Ovary (tissue), 9 donors: ENCODE data around the gene PFKP. TPM values are rescaled to one million over a fixed set of nuclear protein-coding genes. Genes with fewer than 3 reads are reported as not detected.

ENCODE experiments used
- DNase-seq, 5 donors: peaks; one replicate each; pipeline ENCODE4 v3.0.0-alpha.2; 2019 to 2020
- H3K27ac ChIP-seq, 2 donors: fragments of 200-600 bp; one replicate each; pipeline versions ENCODE4 v1.5.1 to v1.8.0; 2019 to 2022
- H3K27me3 ChIP-seq: fragments of 200-600 bp; one replicate; pipeline ENCODE4 v1.8.0; 2022
- H3K36me3 ChIP-seq: fragments of 200-600 bp; sonication (generic); one replicate; pipeline ENCODE4 v1.5.1; 2019
- H3K4me1 ChIP-seq: one replicate; pipeline ENCODE4 v1.8.1; 2013; ENCODE audit warnings: mild to moderate bottlenecking, moderate library complexity; ENCODE audit not compliant: insufficient read depth
- H3K4me3 ChIP-seq: fragments of 200-600 bp; sonication (generic); one replicate; pipeline ENCODE4 v1.5.1; 2017
- H3K9me3 ChIP-seq, 2 donors: fragments of 200-600 bp in 1 of 2; sonication (generic) in 1 of 2; one replicate each; pipeline versions ENCODE4 v1.5.1 to v1.8.1; 2013 to 2019; ENCODE audit warnings: mild to moderate bottlenecking in 1 of 2, moderate library complexity in 1 of 2
- EP300 ChIP-seq: sonication (generic); formaldehyde crosslinking; IDR thresholded peaks from one replicate; pipeline ENCODE4 v1.6.1; 2017; ENCODE audit warnings: antibody characterized with exemption
- POLR2A ChIP-seq: fragments of 450-650 bp; IDR thresholded peaks from one replicate; pipeline ENCODE4 v1.6.1; 2017; ENCODE audit warnings: antibody characterized with exemption, mild to moderate bottlenecking, moderate library complexity
- WGBS, 3 donors: extraction: QIAGEN DNeasy Blood & Tissue Kit in 1 of 3; methylation state at CpG; one replicate each; pipeline versions ENCODE4 v1.1.5 to v1.1.7; 2013 to 2017; 5-methylcytosine and 5-hydroxymethylcytosine counted together
- intact Hi-C, 4 donors: fragments of 100-400 bp; cut with DNase I; formaldehyde crosslinking; loops; one replicate each; pipeline versions ENCODE4 v1.11.0 to v1.15.1; 2022 to 2023
- polyA plus RNA-seq, 2 donors: library from polyadenylated mRNA; stranded (reverse); fragments of 200-250 nt in 1 of 2; fragments of 350-450 nt in 1 of 2; fragmentation: Illumina TruSeq in 1 of 2; extraction: RNeasy Lipid Tissue Mini Kit (QIAGEN cat#74804) in 1 of 2; gene quantifications; one replicate each; pipeline ENCODE4 v1.2.3, GENCODE V29; 2013 to 2014
- total RNA-seq, 7 donors: library from RNA; depleted of rRNA in 2 of 7; stranded (reverse); fragments of >200 nt in 2 of 7; fragmentation: NEBNext Ultra II Directional in 3 of 7; extraction: Animal tissue kit (Norgen Biotek cat#: 25700) in 3 of 7; gene quantifications; one replicate each; pipeline versions ENCODE4 v1.1.0 to v1.2.4, GENCODE V29; 2016 to 2023
- TF ChIP-seq, protein P1 (sequence below), 3 donors: fragments of 450-650 bp in 2 of 3; fragments of 200-600 bp in 1 of 3; IDR thresholded peaks; one replicate each; pipeline versions ENCODE4 v1.5.1 to v1.8.0; 2016 to 2022; ENCODE audit warnings: antibody characterized with exemption in 3 of 3, mild to moderate bottlenecking in 1 of 3
- donor health status: DM: no; HTN: no; CAD: no; lungs with moderate emphysema.
- donor health status: DM: no; HTN: no; CAD: no.
- donor health status: Bipolar disorder and iron deficiency.
- donor health status: DM: yes; HTN: yes; CAD: no.
- donor health status: DM: no; HTN: no; CAD: no.
- donor health status: DM: yes; HTN: yes; CAD: no.

PFKP gene
- total and polyA plus RNA-seq, 9 donors: 12.4 to 74.9 (median 23.1) TPM

GRCh38 chr10:3090914-3091787 is 23.8 kb downstream of the PFKP start:
- Histone ChIP-seq H3K27ac (no peak overlapping the region), H3K27me3 (no peaks in the 10 kb centered on the region), H3K36me3 (no peaks in the 10 kb centered on the region), H3K9me3 (no peaks in the 10 kb centered on the region), H3K4me3 (no peak overlapping the region), H3K4me1 (peaks cover 6% of the 10 kb centered on the region)
- WGBS, 3 donors: 51 to 55% (median 52%) methylated on average over 17 of the region's 17 CpGs
- peak in 1 of 5 donors; percentile 53 for DNase-seq
- TF ChIP-seq EP300 (no peak), POLR2A (no peak)
- TF ChIP-seq, protein P1, sequence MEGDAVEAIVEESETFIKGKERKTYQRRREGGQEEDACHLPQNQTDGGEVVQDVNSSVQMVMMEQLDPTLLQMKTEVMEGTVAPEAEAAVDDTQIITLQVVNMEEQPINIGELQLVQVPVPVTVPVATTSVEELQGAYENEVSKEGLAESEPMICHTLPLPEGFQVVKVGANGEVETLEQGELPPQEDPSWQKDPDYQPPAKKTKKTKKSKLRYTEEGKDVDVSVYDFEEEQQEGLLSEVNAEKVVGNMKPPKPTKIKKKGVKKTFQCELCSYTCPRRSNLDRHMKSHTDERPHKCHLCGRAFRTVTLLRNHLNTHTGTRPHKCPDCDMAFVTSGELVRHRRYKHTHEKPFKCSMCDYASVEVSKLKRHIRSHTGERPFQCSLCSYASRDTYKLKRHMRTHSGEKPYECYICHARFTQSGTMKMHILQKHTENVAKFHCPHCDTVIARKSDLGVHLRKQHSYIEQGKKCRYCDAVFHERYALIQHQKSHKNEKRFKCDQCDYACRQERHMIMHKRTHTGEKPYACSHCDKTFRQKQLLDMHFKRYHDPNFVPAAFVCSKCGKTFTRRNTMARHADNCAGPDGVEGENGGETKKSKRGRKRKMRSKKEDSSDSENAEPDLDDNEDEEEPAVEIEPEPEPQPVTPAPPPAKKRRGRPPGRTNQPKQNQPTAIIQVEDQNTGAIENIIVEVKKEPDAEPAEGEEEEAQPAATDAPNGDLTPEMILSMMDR (IDR thresholded peaks at IDR 0.05): no peak
- intact Hi-C loops: no loop called here

DNA sequence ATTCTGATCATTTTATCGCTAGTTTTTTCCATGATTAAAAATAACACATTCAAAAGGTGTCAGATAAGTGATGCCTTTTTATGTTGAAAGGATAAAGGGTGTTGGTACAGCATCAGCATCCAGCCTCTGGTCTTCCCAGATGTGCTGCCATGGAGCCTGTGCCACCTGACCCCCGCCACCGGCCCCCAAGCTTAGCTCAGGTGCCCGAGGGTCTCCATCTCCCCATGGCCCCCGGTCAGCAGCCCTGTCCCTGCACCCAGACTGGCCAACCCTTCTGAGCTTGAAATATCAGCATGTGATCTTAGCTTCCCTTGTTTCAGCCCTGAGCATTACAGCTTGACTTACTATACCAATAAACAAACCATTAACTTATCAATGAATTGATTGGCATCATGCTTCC is 24.6 kb downstream of the PFKP start:
- H3K36me3 ChIP-seq: no peaks in the 10 kb centered on the region
- no peak for DNase-seq
- intact Hi-C loops: no loop called here
- no peaks in the 10 kb centered on the region for H3K9me3 ChIP-seq
- WGBS, 3 donors: 95 to 98% (median 97%) methylated on average over 5 of the region's 5 CpGs
- H3K4me3 ChIP-seq: no peak overlapping the region
- no peaks in the 10 kb centered on the region for H3K27me3 ChIP-seq
- no peak overlapping the region for H3K27ac ChIP-seq
- peaks cover 6% of the 10 kb centered on the region for H3K4me1 ChIP-seq
- TF ChIP-seq, protein P1 (IDR thresholded peaks at IDR 0.05): no peak
- TF ChIP-seq EP300: no peak
- no peak for TF ChIP-seq POLR2A

- no peaks in the 10 kb centered on the region for H3K27me3 ChIP-seq
- no peaks in the 10 kb centered on the region for H3K9me3 ChIP-seq
- DNase-seq: no peak
- TF ChIP-seq POLR2A (no peak), EP300 (no peak)
- TF ChIP-seq, protein P1 (IDR thresholded peaks at IDR 0.05): no peak
- WGBS, 3 donors: 95 to 97% (median 97%) methylated on average over 5 of the region's 5 CpGs
- H3K36me3 ChIP-seq: no peaks in the 10 kb centered on the region
- peaks cover 6% of the 10 kb centered on the region for H3K4me1 ChIP-seq
- H3K4me3 ChIP-seq: no peak overlapping the region
- H3K27ac ChIP-seq: no peak overlapping the region
- intact Hi-C loops: no loop called here
These were observed 26.6 kb downstream of the PFKP start for GRCh38 chr10:3093996-3094395.

DNA sequence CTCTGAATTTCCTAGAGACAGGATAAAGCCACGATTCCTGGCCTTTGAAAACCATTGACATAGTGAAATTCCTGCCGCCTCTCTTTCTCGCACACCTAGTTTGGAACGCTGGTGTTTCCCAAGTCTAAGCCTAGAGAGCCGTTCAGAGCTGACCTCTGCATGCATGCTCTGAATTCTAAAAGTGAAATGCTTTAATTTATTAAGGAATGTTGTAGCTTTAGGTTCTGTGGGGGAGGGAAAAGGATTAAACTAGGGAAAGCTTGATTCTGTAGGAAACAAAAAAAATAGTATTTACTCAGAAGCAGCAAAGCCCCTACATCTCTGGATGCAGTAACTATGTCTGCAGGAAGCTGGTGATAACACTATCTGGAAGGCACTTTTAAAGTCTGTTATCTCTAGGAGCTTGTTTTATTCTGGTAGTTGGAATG is 27.3 kb downstream of the PFKP start:
- TF ChIP-seq EP300: no peak
- no peak for TF ChIP-seq POLR2A
- TF ChIP-seq, protein P1 (IDR thresholded peaks at IDR 0.05): no peak
- intact Hi-C loops: no loop called here
- no peaks in the 10 kb centered on the region for H3K36me3 ChIP-seq
- peaks cover 6% of the 10 kb centered on the region for H3K4me1 ChIP-seq
- H3K9me3 ChIP-seq: no peaks in the 10 kb centered on the region
- 26 to 35% (median 31%) methylated on average over 5 of the region's 5 CpGs for WGBS, 3 donors
- DNase-seq: no peak
- H3K4me3 ChIP-seq: no peak overlapping the region
- peak overlapping the region in 1 of 2 donors; percentile 54 for H3K27ac ChIP-seq
- no peaks in the 10 kb centered on the region for H3K27me3 ChIP-seq
